Measurements from ENCODE around the gene ODF2.
"Not testable (repeated sequence)": the region's sequence is repeated elsewhere in the genome, so short reads cannot be mapped to it uniquely, and the experiment has no call there.

ODF2 gene

DNA sequence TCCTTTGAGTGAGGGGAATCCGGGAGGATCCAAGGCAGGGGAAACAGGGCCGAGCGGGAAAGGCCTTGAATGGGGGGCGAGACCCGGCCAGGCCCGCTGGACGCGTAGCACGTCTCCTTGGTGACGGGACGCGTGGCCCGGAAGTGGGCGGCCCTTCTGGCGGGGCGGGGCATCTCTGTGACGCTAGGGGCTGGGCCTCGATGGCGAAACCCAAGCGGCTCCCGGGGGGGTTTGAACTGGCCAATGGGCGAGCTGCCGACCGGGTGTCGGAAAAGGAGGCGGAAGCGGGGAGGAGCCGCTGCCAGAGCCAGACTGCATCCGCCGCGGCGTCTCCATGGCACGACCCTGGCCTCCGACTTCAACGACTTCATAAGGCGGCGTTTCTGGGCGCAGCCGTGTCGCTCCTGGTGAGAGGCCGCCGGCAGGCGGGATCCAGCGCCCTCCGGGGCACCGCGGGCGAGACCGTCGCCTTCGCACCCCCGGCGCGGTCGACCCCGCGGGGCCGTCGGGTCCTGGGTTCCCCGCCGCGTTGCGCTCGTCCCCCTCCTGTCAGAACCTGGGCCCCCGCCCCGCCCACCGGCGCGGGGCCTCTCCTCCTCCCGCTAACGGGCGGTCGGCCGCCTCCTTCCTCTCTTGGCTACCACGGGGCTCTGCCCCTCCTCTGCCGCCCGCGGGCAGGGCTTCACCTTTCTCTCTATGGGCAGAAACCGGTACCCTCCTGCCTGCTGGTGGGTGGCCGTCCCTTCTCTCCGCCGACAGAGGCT is at the start of gene ODF2:
Gene ODF2, plus strand, starts transcription at position 158 of the 764 bp plus-strand sequence. Its CDS starts 86 bp downstream, at position 244.
- peak; percentile 88 for DNase-seq (ENCODE audit: low read depth)

DNA sequence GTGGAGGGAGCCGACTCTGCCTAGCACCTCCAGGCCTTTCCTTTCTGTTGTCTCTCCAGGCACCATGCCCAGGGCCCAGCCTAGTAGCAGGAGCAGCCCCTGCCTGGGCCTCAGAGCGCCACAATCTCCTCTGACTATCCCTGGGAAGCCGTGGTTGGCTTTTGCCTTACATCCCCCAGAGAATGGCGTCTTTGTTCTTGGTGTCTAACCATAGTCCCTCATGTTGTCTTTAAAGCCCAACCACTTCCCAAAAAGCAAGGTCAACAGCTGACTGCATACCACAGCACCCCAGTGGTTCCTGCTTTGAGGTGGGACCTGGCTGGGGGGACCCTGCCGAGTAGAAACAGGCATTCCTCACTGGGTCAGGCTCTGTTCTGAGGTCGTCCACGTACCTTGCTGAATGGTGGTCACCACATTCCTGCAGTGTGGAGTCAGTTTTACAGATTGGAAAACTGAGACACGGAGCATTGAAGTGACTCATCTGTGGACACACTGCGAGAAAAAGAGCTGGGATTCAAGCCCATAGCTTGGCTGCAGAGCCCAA is 48.9 kb upstream of the ODF2 start:
- no peak for DNase-seq (ENCODE audit: low read depth)

DNA sequence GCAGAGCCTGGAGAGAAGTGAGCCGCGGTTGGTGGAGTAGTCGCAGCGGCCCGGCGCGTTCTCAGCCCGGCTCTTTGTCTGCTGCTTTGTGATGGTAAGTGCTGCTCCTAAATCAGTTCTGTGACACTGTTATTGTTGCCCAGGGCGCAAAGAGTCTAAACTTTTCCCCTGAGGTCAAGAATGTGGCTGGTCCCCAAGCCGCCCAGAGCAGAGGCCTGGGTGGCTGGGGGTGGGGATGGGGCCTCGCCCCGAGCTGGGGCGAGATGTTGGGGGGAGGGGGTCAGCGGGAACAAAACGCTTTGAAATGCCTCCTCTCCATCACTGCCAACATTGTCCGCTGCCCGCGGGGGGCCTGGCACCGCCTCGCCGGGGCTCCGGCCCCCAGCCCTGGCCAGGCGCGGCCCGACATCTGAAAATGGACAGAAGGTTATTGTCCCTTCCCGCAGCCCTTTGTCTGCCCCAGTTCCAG is 46.8 kb upstream of the ODF2 start:
- DNase-seq (ENCODE audit: low read depth): no peak

DNA sequence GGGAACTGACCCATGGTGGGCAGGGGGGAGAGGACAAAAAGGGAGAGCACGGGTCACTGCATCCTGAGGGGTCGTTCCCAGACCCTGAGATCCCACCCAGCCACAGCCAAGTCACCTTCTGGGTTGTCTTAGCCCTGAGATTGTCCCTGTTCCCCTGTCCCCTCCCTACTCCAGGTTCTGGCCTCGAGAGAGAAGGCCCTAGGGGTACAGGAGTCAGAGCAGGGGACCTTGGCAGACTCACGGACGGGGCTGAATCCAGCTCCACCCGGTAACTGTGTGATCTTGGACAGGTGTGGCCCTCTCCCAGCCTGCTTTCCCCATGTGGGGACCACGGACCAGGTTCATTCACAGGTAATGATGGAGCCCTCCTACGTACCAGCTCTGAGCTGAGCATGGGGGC is 46.4 kb upstream of the ODF2 start:
- no peak for DNase-seq (ENCODE audit: low read depth)

DNA sequence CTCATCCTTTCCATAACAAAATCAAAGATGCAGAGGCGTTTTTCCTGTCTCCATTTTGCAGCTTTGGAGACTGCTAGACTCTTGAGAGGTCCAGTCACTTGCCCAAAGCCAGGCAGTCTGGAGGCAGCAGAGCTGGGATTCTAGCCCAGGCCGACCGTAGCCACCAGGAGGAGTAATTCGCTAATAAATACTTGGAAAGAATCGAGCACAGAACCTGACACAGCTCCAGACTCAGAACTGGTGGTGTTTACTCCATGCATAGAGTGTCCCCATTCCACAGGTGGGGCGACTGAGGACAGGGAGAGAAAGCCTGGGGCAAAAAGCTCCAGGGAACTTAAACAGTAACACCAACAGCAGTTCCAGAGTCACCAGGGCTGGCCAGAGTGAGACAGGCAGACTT is 45.8 kb upstream of the ODF2 start:
- DNase-seq (ENCODE audit: low read depth): no peak

DNA sequence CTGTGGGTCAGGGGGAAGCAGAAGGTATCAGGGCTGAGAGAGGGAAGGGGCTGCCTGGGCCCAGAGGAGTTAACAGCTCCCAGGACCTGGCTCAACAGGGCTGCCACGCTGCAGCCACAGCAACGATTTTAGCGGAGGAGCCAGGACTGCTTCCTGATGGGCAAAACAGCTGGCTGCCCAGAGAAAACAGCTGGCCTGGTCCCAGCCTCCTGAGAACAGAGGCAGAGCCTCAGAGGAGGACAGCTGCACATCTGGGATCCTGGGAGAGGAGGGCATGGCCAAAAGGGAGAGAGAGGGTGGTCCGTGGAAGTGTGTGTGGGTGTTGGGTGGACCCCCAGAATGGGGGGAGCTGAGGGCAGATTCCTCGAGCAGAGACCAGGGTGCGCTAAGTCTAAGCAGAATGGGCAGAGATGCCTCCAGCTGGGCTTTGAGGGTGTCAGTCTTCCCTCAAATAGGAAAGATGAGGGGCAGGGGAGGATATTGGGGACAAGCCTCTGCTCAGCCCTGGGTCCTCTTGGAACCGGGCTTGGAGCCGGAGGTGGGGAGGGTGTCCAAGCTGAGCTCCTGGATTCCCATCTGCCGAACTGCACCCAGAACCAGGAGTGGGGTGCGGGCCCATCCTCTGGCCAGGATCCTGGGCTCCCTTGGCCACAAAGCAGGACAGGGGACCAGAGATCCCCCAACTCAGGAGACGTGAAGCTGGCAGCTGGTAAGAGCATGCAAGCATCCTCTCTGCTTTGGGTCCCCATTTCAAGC is 44.3 kb upstream of the ODF2 start:
- DNase-seq (ENCODE audit: low read depth): no peak

DNA sequence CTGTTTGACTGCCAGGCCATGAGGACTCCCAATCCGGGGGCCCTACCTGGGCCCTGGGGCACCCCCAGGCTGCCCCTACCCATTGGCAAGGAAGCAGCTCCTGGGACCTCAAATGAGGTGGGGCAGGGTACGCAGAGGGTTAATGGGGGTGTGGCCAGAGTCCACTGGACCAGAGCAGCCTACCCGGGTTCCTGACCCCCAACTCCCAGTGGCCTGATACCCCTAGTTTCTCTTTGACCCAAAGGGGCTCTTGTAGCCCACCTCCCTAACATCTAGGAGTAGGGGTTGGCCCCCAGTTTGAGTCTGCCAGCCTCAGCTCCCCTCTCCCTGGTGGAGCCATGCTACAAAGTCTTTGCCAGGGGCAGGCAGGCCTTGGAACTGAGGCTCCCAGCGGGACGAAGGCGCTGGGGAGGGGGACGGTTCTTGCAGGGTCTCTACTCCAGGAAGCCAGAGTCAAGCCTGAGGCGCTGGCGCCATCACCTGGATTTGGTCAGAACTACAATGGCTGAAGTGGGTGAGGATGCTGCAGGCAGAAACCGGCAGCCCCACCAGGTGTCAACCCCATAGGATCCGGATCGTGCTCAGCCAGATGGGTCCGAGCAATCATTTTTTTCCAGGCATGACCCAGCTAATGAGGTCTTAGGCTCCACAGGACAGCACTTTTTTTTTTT is 43.6 kb upstream of the ODF2 start:
- DNase-seq (ENCODE audit: low read depth): peak; percentile 46

DNA sequence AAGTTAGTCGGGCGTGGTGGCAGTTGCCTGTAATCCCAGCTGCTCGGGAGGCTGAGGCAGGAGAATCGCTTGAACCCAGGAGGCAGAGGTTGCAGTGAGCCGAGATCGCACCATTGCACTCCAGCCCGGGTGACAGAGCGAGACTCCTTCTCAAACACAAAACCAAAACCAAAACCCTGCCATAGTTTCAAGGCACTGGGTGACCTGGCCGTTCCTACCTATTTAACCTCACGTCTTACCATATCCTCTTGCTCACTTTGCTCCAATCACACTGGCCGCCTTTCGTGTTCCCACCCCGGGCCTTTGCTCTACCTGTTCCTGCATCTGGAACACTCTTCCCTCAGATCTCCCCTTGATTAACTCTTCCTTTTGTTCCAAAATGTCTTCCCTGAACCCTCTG is 42.1 kb upstream of the ODF2 start:
- not testable (repeated sequence) for DNase-seq (ENCODE audit: low read depth)

DNA sequence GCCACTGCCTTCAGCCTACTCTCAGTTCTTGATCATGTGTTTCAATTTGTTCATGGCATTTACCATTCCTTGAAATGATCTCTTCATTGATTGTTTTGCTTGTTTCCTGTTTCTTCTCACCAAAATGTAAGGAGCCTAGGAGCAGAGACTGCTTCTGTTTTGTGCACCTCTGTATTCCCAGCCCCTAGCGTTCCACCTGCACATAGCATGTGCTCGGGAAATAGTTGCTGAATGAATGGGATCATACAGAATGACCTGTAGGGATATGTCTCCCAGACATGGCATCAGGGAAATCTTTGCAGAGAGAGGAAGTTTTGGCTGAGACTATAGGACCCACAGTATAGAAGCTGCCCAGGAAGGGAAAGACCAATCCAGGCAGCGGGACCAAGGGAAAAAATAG is 41.3 kb upstream of the ODF2 start:
- no peak for DNase-seq (ENCODE audit: low read depth)

DNA sequence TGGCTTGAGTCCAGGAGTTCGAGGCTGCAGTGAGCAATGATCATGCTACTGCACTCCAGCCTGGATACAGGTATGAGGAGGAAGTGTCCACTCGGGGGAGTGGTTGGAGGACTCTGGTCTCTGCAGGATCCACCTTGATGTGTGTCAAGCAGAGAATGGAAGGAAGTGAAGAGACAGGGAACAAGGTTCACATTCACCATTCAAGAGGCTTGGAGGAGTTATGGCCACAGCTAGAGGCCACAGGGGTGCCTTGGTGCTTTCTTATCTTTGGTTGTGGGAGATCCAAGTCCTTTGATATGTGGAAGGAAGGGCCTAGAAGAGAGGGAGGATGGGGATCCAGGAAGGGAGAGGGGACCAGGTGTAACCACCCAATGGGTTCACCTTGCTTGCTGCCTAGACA is 40.5 kb upstream of the ODF2 start:
- no peak for DNase-seq (ENCODE audit: low read depth)

DNA sequence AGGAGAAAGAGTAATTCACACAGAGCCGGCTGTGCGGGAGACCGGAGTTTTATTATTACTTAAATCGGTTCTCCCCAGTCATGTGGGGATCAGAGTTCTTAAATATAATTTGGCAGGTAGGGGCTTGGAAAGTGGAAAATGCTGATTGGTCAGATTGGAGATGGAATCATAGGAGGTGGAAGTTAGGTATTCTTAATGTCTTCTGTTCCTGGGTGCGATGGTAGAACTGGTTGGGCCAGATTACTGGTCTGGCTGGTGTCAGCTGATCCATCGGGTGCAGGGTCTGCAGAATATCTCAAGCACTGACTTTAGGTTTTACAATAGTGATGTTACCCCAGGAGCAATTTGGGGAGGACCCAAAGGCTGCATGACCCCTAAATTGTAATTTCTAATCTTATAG is 39.8 kb upstream of the ODF2 start:
- no peak for DNase-seq (ENCODE audit: low read depth)

DNA sequence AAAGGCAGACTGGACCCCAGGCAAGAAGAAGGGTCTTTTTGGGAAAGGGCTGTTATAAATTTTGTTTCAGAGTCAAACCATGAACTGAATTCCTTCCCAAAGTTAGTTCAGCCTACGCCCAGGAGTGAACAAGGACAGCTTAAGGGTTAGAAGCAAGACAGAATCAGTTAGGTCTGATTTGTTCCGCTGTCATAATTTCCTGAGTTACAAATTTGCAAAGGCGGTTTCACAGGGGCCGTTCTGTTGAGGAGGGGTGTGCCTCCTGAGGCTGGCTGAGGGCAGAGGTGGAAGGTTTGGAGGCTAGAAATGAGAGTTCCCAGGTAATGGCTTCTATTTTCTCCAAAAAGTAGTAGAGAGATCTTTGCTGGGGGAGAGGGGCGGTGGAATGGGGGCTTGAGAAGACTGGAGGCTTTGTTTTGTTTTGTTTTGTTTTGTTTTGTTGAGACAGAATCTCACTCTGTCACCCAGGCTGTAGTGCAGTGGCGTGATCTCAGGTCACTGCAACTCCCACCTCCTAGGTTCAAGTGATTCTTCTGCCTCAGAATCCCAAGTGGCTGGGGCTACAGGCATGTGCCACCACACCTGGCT is 39.3 kb upstream of the ODF2 start:
- DNase-seq (ENCODE audit: low read depth): no peak

DNA sequence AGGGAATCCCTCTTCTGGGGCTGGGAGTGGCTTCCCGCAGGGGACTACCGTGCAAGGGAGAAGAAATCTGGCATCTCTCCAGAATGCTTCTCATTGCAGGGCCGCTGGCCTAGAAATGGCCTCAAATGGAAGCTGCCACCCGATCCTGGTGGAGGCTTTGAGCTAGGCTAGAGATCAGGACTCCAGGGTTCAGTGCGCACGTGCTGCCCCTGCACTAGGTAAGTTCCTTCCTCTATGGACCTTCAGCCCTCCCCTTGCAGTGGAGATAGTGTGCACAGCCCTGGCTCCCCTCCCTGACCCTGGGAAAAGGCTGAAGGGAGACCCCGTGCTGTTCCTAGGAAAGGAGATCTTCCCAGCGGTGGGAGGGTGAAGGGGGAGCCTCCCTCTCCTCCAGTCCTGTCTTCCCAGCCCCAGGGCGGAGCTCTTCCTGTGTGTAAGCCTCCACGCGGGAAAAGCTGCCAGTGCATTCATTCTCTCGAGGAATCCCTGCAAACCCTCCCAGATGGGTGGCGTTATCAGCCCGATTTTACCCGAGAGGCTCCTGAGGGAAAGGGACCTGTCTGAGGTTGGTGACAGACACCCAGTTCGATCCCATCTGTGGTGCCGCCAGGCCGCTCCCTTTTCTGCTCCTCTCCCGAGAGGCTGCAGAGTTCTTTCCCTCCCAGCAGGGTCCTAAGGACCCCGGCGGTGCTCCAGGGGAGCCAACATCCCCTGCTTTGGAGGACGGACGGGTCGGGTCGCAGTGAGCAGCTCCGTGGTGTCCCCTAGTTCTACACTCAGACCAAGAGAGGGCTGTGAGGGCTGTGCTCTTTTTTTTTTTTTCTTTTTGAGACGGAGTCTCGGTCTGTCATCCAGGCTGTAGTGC is 36.5 kb upstream of the ODF2 start:
- peak; percentile 28 for DNase-seq (ENCODE audit: low read depth)

DNA sequence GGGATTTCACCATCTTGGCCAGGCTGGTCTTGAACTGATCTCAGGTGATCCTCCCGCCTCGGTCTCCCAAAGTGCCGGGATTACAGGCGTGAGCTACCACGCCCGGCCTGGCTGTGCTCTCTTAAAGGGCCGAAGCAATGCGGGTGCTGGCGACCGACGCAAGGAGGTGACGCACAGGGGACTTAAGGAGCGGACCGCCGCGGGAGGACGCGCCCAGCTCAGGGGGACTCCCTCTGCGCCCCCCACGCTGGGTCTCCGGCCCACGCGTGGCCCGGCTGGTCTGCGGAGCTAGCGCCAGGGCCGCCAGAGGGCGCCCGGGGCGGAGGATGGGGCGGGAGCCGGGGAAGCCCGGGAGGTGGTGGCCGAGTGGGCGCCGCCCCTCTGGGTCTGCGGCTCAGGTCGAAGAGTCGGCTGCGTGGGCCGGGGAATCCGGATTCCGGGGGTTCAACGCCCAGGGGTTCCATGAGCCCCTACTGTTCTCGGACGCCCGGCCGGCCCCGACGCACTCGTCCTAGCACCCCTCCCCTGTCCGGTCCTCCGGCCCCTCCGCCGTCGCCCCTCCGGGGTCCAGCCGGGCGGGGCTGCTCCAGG is 35.7 kb upstream of the ODF2 start:
- peak; percentile 47 for DNase-seq (ENCODE audit: low read depth)

DNA sequence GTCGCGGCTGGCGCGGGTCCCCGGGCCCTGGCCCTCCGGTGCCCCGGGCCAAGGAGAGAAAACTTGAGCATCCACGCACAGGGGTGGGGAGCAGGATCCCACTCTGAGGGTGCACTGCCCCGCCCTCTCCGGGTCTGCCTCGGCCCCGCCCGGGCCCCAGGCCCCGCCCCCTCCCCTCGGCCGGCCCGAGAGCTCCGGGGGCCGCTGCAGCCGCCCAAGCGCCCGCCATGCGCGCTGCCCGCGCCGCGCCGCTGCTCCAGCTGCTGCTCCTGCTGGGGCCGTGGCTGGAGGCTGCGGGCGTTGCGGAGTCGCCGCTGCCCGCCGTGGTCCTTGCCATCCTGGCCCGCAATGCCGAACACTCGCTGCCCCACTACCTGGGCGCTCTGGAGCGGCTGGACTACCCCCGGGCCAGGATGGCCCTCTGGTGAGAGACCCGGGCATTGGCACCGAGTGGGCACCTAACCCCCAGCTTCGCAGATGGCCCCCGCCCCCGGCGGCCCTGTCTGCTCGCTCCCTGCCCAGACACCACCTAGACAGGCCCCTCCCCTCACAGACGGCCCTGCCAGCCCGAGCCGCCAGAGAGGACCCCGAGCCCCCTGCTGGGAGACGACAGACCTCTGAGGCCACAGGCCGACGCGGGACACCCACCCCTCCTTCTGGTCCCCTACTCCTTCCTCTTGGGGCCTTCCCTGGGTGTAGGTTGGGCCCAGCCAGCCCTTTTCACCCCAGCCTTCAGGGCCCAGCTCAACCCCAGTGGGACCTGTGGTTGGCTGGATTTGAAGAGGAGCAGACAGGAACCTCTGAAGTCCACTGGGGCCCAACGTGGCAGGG is 34.9 kb upstream of the ODF2 start, which contains the start of gene CERCAM:
Gene CERCAM, plus strand, starts transcription at position 207 of the 831 bp plus-strand sequence. Its CDS starts 21 bp downstream, at position 228.
- DNase-seq (ENCODE audit: low read depth): peak; percentile 15

DNA sequence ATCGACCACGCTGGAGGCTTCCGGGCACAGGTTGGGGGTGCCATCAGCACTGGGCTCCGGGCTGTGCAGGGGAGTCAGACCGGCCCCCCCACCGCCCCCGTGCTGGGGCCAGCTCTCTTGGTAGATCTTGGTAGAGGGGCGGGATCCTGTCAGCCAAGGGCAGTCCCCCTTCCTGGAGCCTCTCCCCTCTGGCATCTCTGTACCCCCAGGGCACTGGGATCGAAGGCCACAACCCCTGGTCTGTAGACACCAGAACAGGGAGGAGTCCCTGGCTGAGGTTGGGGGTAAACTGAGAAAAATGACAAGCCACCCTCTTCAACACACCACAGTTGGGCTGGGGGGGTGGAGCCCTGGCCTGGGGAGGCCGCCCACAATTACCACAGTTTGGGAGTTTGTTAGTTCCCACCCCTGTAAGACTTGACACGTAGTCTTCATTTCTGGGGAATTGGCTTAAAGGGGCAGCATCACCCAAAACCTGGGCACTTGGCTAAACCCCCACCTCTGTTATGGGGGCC is 34.3 kb upstream of the ODF2 start:
- no peak for DNase-seq (ENCODE audit: low read depth)

DNA sequence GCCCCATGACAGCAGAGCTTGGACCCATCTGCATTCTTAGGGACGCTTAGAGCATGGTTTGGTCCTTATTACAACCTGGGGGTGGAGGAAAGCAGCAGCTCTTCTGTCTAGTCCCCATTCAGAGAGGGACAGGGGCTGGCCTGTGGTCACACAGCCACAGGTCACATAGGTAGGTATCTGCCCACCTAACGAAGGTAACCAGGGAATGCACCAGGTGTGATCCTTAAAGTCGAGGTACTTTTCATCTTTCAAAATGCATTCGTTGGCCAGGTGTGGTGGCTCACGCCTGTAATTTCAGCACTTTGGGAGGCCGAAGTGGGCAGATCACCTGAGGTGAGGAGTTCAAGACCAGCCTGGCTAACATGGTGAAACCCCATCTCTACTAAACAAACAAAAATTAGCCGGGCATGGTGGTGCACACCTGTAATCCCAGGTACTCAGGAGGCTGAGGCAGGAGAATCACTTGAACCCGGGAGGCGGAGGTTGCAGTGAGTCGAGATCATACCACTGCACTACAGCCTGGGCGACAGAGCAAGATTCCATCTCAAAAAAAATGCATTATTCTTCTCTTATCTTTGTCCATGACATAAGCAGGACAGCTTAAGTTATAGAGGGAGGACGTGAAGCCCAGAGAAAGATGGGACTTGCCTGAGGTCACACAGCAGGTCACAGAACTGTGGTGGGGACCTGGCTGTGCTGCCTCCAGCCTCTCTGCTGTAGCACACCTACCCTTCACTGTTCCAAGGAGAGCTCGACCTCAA is 33.6 kb upstream of the ODF2 start:
- not testable (repeated sequence) for DNase-seq (ENCODE audit: low read depth)

DNA sequence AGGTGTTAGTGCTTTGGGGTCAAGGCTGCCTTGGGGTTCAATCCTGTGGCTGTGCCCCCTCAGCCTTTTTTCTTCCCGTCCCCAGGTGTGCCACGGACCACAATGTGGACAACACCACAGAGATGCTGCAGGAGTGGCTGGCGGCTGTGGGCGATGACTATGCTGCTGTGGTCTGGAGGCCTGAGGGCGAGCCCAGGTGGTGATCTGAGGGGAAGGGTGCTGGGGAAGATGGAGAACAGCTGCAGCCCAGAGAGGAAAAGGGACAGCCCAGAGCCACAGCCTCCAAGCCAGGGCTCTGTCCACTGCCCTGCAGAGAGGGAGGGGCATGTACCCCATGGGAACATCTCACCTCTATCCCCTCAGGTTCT is 33.0 kb upstream of the ODF2 start:
- DNase-seq (ENCODE audit: low read depth): no peak

DNA sequence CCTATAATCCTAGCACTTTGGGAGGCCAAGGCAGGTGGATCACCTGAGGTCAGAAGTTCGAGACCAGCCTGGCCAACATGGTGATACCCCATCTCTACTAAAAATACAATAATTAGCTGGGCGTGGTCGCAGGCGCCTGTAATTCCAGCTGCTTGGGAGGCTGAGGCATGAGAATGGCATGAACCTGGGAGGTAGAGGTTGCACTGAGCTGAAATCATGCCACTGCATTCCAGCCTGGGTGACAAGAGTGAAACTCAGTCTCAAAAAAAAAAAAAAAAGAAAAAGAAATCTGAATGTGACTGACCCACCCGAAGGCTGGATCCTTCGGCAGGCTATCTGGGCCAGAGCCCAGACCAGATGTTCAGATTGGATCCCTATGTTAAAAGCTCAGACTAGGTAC is 32.5 kb upstream of the ODF2 start:
- DNase-seq (ENCODE audit: low read depth): not testable (repeated sequence)
